ENCODE results near the gene ARG1.
"Not testable (repeated sequence)": the region's sequence is repeated elsewhere in the genome, so short reads cannot be mapped to it uniquely, and the experiment has no call there.

Gene ARG1

DNA sequence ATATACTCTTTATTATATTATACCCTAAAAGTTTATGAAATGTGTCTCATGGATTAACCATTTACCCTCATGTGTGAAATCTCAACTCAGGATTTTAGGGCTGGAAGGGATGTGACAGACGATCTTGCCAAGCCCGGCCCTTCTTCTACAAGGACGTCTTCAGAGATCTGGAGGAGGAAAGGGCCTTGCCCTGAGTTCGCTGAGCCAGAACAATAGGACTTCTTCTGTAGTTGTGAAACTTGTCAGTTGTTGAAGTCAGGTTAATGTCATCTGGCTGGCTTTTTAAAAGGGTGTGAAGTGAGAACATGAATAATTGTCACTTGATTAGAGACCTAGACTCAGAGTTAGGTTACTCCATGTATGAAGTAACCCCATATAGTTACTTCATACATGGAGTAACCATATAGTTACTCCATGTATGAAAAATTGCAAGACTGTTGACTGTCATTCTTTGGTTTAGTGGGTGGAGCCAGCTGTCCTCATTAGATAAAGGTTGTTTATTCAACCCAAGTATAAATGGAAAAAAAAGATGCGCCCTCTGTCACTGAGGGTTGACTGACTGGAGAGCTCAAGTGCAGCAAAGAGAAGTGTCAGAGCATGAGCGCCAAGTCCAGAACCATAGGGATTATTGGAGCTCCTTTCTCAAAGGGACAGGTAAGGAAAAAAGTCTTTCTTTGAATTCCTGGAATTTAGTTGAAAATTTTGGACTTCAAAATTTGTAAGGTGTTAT is at the start of gene ARG1:
ARG1 (plus strand) TSS at position 541 of the 730 bp plus-strand sequence; CDS start at position 598, 57 bp downstream.
- no peak for DNase-seq (ENCODE audit: extremely low read depth, low read depth)
- TF ChIP-seq, protein P1, sequence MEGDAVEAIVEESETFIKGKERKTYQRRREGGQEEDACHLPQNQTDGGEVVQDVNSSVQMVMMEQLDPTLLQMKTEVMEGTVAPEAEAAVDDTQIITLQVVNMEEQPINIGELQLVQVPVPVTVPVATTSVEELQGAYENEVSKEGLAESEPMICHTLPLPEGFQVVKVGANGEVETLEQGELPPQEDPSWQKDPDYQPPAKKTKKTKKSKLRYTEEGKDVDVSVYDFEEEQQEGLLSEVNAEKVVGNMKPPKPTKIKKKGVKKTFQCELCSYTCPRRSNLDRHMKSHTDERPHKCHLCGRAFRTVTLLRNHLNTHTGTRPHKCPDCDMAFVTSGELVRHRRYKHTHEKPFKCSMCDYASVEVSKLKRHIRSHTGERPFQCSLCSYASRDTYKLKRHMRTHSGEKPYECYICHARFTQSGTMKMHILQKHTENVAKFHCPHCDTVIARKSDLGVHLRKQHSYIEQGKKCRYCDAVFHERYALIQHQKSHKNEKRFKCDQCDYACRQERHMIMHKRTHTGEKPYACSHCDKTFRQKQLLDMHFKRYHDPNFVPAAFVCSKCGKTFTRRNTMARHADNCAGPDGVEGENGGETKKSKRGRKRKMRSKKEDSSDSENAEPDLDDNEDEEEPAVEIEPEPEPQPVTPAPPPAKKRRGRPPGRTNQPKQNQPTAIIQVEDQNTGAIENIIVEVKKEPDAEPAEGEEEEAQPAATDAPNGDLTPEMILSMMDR (IDR thresholded peaks at IDR 0.05; ENCODE audit: low read depth, low read length), result no peak

DNA sequence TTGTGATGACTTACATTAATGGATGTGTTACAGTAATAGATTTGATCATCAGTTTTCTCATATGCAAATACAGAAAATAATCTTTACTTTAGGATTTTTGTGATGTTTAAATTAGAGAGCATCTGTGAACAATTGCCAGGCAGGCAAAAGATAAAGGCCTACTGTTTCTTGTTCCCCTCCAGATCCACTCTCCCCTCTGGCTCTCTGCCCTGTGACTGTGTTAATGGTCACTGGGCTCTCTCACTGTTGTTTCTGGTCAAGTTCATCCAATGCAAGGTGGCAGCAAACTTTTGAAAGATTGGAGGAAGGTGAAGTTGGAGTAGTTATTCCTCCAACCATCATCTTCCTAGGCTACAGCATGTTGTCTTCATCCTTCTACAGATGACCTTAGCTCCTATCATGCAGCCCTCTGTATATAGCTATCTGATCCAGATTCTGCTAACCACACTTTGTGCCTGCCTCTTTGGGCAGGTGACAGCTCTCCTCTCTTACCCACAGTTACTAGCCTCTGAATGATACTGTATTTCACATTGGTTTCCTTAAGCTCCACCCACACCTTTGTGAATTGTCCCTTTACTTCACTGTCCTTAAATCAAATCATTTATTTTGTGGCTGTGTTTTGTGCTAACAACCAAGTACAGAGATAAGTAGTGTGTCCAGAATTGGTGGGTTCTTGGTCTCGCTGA is 48.9 kb upstream of the ARG1 start:
- no peak for DNase-seq (ENCODE audit: extremely low read depth, low read depth)
- TF ChIP-seq, protein P1 (IDR thresholded peaks at IDR 0.05; ENCODE audit: low read depth, low read length), result no peak

DNA sequence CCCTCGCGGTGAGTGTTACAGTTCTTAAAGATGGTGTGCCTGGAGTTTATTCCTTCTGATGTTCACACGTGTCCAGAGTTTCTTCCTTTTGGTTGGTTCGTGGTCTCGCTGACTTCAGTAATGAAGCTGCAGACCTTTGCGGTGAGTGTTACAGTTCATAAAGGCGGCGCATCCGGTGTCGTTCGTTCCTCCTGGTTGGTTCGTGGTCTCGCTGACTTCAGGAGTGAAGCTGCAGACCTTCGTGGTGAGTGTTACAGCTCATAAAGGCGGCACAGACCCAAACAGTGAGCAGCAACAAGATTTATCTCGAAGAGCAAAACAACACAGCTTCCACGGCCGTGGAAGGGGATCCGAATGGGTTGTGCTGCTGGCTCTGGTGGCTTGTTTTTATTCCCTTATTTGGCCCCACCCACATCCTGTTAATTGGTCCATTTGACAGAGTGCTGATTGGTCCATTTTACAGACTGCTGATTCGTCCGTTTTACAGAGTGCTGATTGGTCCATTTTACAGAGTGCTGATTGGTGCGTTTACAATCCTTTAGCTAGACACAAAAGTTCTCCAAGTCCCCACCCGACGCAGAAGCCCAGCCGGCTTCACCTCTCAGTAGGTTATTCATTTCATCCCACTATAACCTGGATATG is 48.2 kb upstream of the ARG1 start:
- TF ChIP-seq, protein P1 (IDR thresholded peaks at IDR 0.05; ENCODE audit: low read depth, low read length), result no peak
- DNase-seq (ENCODE audit: extremely low read depth, low read depth), result no peak

DNA sequence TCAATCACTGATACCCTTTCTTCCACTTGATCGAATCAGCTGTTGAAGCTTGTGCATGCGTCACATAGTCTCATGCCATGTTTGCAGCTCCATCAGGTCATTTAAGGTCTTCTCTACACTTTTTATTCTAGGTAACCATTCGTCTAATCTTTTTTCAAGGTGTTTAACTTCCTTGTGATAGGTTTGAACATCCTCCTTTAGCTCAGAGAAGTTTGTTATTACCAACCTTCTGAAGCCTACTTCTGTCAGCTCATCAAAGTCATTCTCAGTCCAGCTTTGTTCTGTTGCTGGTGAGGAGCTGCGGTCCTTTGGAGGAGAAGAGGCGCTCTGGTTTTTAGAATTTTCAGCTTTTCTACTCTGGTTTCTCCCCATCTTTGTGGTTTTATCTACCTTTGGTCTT is 42.1 kb upstream of the ARG1 start:
- DNase-seq (ENCODE audit: extremely low read depth, low read depth), result not testable (repeated sequence)

DNA sequence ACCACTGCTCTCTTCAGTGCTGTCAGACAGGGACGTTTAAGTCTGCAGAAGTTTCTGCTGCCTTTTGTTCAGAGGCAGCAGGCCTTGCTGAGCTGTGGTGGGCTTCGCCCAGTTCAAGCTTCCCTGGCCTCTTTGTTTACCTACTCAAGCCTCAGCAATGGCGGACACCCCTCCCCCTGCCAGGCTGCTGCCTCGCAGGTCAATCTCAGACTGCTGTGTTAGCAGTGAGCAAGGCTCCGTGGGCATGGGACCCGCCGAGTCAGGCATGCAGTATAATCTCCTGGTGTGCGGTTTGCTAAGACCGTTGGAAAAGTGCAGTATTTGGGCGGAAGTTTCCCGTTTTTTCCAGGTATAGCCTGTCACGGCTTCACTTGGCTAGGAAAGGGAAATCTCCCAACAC is 41.3 kb upstream of the ARG1 start:
- DNase-seq (ENCODE audit: extremely low read depth, low read depth), result not testable (repeated sequence)

DNA sequence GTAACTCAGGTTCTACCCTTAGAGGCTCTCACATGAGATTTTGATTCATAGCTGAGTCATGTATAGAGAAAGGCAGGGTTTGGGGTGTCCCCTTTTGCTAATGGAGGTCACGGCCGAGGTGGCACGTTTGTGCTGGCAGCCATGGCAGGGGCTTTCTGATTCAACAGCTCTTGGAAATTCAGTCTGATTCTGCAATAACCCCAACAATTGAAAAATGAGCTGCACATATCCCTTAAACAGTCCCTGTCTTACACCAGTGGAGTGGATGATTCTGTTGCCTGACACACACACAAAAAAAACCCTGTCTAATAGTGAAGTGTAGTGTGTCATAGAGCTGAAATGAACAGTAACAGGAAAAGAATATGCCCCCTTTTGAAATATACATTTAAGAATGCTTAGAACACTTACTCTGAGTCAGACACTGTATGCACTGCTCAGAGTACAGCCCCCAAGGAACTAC is 40.4 kb upstream of the ARG1 start:
- TF ChIP-seq, protein P1 (IDR thresholded peaks at IDR 0.05; ENCODE audit: low read depth, low read length), result no peak
- no peak for DNase-seq (ENCODE audit: extremely low read depth, low read depth)

DNA sequence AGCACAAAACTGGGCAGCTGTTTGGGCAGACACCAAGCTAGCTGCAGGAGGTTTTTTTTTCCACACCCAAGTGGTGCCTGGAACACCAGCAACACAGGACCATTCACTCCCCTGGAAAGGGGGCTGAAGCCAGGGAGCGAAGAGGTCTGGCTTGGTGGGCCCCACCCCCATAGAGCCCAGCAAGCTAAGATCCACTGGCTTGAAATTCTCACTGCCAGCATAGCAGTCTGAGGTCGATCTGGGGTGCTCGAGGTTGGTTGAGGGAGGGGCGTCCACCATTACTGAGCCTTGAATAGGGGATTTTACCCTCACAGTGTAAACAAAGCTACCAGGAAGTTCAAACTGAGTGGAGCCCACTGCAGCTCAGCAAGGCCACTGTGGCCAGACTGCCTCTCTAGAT is 34.4 kb upstream of the ARG1 start:
- not testable (repeated sequence) for DNase-seq (ENCODE audit: extremely low read depth, low read depth)

DNA sequence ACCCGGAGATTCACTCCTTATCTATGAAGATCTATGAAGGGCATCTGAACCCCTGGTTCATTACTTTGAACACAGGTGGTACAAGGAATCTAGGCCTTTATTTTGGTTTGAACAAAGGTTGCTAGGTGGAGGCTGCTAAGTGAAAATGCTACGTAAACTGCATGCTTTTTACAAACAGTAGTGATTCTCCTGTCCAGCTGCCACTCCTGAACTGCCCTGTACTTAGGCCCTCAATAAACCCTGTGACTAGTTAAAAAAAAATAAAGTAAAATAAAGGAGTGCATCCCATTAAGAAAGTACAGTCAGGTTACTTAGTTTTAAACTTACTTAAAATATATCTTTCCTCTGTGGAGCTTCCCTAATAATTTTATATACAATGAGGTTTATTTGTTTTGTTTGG is 27.7 kb upstream of the ARG1 start:
- TF ChIP-seq, protein P1 (IDR thresholded peaks at IDR 0.05; ENCODE audit: low read depth, low read length), result no peak
- DNase-seq (ENCODE audit: extremely low read depth, low read depth), result no peak

Measured in AG09319 (cell line).